ENCODE data around the gene TRAPPC5. TPM values are rescaled to one million over a fixed set of nuclear protein-coding genes. Genes with fewer than 3 reads are reported as not detected.
A peak's percentile ranks its signal among the peaks of the same experiment; 100 is the strongest.

TRAPPC5 gene
- total RNA-seq, 1 experiment from 2014 or later: 62.3 TPM

DNA sequence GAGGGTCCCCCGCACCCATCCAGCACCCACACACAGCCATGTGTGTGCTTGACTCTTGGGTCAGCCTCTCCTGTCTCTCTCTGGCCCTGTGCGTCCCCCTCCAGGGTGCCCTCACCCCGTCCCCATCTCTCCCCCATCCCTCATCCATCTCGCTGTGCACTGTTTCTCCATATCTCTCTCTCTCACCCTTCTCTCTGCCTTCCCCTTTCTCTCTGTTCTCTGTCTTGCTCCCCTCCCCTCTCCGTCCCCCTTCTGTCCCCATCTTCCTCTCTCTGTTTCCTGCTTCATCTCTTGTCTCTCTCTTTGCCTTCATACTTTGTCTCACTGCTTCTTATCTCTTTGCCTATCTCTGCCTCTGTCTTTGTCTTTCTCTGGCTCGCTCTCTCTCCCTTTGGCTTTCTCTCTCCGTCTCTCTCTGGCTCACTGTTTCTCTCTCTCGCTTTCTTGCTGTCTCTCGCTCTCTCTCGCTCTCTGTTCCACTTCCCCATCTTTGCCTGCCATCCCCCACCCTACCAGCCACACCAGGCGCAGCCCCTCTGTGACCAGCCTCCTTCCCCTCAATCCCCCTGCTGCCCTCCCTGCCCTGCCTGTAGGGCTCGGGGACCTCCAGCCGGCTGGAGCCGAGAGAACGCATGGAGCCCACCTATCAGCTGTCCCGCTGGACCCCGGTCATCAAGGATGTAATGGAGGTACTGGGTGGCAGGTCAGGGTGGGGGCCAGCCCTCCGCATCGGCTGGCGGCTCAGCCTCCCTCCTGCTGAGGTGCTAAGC, 34.8 kb upstream of the TRAPPC5 start:
- no peak for DNase-seq (ENCODE audit: low read depth)

DNA sequence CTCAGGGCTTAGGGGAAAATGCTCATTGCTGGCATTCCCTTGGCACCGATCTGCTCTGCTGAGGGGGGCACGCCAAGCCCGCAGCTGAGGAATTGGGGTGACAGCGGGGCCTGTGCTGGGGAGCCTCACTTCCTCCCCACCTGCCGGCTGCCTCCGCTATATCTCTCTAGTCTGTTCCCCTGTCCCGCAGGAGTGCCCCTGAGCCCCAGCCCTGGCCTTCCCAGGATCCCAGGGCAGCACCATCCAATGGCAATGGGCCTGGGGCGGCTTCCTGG, 34.3 kb upstream of the TRAPPC5 start:
- no peak for DNase-seq (ENCODE audit: low read depth)

DNA sequence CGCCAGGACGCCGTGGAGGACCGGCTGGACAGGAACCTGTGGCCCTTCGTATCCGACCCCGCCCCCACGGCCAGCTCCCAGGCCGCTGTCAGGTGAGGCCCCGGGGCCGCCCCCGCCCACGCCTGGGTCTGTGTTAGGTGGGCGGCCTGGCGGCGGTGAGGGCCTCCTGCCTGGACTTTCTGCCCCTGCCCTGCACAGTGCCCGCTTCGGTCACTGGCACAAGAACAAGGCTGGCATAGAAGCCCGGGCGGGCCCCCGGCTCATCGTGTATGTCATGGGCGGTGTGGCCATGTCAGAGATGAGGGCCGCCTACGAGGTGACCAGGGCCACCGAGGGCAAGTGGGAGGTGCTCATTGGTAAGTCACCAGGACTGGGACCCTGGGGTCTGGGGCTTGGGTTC, 33.5 kb upstream of the TRAPPC5 start:
- DNase-seq (ENCODE audit: low read depth): no peak

DNA sequence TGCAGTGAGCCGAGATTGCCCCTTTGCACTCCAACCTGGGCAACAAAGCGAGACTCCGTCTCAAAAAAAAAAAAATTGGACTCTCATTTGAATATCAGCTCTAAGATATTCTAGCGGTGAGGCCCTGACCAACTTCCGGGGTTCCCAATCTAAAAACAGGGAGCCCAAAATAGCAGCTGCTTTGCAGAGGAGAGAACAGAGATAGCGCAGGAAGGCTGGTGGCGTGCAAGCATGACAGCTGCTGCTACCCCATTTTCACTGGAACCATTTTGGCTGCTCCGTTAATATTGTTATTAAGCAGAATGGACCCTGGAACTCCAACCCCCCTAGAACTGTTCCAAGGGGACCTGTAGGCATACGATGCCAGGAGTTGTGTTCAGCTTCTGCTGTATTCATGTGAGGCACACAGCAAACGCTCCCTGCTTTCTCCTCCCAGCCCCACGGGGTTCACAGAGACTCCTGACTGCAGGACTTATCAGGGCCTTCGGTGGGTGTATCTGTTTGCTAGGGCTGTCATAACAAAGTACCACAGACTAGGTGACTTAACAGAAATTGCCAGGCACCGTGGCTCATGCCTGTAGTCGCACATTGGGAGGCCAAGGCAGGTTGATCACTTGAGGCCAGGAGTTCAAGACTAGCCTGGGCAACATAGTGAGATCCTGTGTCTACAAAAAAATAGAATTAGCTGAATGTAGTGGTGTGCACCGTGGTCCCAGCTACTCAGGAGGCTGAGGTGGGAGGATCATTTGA, 32.2 kb upstream of the TRAPPC5 start:
- DNase-seq (ENCODE audit: low read depth): no peak

DNA sequence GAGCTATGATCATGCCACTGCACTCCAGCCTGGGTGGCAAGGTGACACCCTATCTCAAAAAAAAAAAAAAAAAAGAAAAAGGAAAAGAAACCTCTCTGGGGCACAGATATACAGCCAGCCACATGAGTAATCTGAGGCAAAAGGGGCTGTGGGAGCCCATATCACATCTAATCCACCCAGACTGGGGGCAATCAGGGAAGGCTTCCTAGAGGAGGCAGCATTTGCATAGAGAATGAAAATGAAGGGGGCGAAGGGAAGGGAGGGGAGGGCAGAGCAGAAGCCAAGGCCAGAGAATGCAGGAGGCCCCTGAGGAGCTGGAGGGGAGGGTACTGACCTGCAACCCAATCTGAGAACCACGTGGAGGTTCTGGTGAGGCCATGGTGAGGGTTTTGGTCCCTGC, 30.5 kb upstream of the TRAPPC5 start:
- DNase-seq (ENCODE audit: low read depth): no peak

DNA sequence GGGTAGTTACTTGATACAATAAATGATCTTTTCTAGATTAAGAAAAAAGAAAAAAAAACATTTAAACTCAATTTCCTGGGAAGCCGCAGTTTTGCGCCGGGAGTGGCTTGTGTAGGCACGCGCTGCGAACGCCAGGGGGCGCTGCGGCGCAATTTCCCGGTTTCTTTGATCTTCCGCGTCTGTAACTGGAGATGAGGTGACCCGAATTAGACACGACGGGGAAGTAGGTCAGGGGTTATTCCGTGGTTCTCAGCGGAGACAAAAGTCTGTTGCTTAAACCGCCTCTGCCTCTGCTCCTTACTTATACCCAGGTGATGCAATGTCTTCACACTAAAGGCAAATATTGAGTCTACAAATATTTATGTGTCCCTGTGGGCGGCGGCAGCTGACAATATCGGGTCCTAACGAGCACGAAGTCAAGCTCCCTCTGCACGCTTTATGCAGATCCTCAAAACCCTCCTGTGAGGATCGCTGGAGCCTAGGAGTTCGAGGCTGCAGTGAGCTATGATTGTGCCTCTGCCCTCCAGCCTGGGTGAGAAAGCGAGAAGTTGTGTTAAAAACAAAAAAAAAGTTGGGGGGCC, 28.5 kb upstream of the TRAPPC5 start:
- peak; percentile 57 for DNase-seq (ENCODE audit: low read depth)

DNA sequence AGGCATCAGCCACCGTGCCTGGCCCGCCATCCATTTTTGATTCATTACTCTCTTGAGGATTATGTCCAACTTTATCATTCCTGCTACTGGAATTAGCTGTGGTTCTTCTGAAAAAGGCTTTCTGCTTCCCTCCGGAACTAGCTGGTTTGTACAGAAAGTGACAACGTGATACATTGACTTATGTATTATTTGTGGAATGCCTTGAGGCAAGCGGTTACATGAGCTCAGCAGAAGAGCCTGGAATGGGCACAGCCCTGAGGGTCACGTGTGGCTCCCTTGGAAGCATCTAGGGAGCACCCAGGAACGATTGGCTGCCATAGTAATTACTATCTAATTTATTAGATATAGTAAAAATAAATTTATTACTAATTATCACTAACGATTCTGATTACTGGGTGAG, 26.2 kb upstream of the TRAPPC5 start:
- no peak for DNase-seq (ENCODE audit: low read depth)

DNA sequence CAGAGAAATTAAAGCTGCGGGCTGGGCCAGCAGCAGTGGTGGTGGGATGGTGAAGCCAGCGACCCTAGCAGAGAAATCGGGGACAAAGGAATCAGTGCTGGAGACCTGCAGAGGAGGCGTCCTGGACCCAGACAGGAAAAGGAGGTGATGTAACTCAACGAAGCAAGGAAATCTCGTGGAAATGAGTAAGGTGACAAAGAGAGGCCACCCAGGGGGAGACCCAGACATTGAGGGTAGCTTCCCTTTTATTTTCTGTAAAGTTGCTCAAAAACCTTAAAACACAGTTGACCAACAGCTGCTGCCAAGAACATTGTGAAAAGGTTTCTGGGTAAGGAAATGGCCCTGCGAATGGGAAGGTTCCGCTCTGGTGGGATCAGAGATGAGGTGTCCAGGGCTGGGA, 25.1 kb upstream of the TRAPPC5 start:
- no peak for DNase-seq (ENCODE audit: low read depth)

DNA sequence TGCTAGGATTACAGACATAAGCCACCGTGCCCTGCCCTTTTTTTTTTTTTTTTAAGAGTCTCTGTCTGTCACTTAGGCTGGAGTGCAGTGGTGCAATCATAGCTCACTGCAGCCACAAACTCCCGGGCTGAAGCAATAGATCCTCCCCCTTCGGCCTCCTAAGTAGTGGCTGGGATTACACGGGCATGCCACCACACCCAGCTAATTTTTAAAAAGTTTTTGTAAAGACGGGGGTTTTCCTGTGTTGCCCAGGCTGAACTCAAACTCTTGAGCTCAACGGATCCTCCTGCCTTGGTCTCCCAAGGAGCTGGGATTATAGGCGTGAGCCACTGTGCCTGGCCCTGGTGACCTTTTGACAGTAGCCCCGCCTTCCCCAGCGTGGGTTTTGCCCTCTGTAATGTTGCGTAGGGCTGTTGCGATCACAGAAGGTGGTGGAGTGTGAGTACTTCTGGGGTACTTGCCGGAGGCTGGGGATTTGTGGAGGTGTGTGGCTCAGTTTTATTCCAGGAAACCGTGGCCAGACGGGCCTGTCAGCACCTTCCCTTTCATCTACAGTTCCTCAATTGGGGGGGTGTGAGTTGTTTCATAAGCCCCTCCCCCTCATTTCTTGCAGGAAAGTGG, 23.4 kb upstream of the TRAPPC5 start:
- DNase-seq (ENCODE audit: low read depth): no peak

DNA sequence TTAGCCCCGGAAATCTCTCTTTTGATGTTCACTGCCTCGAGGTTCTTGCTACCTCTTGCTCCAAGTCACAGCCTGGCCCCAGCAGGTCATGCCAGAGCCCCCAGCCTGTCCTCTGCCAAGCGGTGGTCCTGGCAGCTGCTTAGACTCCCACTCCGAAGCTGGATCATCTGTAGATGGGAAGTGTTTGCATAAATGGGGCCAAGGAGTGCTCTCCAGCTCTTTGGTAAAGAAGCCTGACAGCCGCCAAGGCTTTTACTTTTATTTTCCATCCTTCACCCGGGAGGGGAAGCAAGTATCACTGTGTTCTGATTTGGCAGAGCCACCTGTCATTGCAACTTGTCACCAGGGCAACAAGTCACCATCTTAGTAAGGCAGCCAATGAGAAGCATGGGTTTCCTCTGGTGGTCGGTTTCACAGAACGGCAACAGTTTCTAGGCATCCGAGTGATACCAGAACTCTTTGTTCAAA, 22.4 kb upstream of the TRAPPC5 start:
- no peak for DNase-seq (ENCODE audit: low read depth)

DNA sequence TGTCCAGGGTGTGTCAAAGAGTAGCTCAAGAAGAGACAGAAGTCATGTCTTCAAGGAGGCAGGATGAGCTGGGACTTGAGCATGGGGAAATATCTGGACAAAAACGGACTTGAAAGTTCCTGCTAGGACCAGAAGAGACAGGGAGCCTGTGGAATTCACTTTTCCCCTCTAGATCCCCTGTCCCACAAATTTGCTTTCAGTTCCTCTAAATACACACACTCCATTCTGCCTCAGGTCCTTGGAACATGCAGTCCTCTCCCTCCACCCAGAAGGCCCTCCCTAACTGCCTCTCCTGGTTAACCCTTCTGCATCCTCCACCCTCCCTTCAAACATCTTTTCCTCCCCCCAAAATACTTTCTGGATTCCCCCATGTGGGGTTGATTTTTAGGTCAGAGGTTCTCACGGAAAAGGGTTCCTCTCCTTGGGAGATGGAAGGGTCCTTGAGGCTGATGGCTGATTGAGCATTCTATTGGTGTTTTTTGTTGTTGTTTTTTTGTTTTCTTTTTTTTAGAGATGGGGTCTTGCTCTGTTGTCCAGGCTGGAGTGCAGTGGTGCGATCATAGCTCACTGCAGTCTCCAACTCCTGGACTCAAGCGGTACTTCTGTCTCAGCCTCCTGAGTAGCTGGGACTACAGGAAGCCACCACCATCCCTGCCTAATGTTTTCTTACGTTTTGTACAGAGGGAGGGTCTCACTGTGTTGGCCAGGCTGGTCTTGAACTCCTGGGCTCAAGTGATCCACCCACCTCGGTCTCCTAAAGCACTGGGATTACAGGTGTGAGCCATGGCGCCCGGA, 18.7 kb upstream of the TRAPPC5 start:
- DNase-seq (ENCODE audit: low read depth): no peak

DNA sequence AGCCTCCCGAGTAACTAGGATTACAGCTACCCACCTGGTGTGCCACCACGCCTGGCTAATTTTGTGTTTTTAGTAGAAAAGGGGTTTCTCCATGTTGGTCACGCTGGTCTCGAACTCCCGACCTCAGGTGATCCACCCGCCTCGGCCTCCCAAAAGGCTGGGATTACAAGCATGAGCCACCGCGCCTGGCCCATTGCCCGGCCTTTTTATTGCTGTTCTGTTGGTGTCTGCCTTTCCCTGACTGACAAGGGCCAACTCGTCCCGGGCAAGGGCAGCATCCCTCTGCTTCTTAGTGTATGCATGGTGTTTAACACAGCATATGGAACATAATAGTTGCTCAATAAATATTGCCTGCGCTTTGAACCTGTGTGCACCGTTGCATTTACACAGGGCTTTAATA, 18.0 kb upstream of the TRAPPC5 start:
- DNase-seq (ENCODE audit: low read depth): no peak

DNA sequence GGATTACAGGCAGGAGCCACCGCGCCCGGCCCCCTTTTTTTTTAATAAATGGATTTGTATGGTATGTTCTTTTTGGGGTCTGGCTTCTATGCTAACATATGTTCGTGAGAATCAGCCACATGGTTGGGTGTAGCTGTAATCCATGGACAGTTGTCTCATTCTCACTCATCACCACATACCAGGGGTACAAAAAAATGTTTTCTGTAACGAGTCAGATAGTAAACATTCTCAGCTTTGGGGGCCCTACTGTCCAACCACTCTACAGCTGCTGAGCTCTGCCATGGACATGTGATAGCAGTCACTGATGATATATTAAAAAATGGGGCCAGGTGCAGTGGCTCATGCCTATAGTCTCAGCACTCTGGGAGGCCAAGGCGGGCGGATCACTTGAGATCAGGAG, 16.9 kb upstream of the TRAPPC5 start:
- no peak for DNase-seq (ENCODE audit: low read depth)

DNA sequence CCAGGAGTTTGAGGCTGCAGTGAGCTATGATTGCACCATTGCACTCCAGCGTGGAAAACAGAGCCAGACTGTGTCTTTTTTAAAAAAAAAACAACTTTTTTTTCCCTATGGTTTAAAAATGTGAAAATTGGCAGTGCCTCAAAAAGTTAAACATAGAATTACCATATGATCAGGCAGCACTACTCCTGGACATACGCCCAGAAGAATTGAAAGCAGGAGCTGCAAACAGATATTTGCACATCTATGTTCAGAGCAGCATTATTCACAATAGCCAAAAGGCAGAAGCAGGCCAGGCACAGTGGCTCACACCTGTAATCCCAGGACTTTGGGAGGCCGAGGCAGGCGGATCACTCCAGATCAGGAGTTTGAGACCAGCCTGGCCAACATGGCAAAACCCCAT, 15.6 kb upstream of the TRAPPC5 start:
- DNase-seq (ENCODE audit: low read depth): no peak

DNA sequence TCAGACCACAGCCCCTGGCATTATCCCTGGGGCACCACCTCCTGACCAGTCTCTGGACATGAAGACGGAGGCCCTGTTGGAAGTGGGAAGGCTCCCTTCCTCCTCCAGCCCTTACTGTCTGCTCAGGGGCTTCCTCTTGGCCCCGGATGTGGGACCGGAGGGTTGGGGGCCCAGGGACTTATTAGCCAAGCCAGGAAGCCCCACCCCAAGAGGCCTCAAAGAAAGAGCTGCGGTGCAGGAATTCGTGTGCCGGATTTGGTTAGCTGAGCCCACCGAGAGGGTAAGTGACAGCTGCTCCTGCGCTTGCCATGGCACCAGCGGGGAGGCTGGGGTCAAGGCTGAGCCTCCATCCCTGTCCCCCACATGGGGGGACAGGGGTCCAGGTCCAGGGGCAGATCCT, 11.8 kb upstream of the TRAPPC5 start, which contains the start of gene RETN:
TSS of gene RETN (plus strand) at position 208 of the 400 bp plus-strand sequence. CDS start 278 bp downstream, outside the sequence.
- no peak for DNase-seq (ENCODE audit: low read depth)

DNA sequence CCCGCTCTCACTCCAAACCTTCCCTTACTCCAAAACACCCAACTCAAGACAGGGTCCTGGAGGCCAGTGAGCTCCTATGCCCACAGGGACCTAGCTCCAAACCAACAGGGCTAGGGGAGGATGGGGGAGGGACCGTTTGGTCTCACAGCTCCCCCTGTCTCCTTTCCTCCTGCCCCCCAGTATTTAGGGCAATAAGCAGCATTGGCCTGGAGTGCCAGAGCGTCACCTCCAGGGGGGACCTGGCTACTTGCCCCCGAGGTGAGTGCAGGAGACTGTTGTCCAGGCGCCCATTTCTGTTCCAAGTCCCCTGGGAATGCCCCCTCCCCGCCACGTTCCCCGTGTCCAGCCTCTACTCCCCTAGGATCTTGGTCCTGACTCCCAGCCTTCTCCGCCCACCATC, 11.0 kb upstream of the TRAPPC5 start:
- no peak for DNase-seq (ENCODE audit: low read depth)

DNA sequence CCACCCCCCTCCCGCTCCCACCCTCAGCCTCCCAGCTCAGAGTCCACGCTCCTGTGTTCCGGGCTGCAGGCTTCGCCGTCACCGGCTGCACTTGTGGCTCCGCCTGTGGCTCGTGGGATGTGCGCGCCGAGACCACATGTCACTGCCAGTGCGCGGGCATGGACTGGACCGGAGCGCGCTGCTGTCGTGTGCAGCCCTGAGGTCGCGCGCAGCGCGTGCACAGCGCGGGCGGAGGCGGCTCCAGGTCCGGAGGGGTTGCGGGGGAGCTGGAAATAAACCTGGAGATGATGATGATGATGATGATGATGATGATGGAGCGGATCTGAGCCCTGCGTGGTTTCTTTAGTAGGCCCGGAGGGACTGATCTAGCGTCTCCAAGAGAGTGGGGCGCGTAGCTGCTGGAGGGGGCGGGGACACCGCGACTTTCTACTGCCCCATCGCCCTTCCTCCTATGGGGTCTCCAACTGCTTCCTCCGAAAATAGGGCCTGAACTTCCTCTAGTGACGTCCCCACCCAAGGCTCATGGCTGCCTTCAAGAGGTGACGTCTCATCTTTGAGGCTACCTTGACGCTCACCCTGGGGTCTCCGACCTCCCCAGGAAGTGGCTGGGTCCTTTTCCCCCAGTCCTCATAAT, 10.4 kb upstream of the TRAPPC5 start:
- DNase-seq (ENCODE audit: low read depth): no peak

DNA sequence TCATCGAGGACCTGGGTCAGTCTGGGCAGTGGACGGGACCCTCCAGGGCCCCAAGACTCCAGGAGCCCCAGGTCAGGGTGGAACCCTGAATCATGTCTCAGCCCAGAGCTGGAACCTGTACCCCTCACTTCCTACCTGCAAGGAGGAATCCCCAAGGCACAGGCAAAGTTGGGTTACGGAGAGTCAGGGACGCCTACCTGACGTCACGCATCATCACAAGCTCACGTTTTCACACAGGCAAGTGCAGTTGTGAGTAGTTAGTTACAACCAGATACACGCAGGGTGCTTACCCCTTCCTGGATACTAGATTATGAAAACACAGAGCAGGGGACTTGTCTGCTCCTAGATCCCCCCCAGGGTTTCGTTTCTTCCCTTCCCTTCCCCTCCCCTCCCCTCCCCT, 9.8 kb upstream of the TRAPPC5 start:
- no peak for DNase-seq (ENCODE audit: low read depth)

DNA sequence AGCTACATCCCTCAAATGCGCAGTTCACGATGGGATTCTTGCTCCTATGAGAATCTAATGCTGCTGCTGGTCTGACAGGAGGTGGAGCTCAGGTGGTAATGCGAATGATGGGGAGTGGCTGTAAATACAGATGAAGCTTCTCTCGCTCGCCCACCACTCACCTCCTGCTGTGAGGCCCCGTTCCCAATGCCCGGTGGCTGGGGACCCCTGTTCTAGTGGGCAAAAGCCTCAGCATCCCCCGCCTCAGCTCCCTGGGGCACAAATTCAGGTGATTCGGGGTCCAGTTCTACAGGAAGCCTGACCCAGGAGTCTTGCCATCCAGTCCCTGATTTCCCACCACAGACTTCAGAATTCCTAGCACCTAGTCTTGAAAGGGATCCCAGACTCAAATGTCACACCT, 8.1 kb upstream of the TRAPPC5 start:
- DNase-seq (ENCODE audit: low read depth): no peak

DNA sequence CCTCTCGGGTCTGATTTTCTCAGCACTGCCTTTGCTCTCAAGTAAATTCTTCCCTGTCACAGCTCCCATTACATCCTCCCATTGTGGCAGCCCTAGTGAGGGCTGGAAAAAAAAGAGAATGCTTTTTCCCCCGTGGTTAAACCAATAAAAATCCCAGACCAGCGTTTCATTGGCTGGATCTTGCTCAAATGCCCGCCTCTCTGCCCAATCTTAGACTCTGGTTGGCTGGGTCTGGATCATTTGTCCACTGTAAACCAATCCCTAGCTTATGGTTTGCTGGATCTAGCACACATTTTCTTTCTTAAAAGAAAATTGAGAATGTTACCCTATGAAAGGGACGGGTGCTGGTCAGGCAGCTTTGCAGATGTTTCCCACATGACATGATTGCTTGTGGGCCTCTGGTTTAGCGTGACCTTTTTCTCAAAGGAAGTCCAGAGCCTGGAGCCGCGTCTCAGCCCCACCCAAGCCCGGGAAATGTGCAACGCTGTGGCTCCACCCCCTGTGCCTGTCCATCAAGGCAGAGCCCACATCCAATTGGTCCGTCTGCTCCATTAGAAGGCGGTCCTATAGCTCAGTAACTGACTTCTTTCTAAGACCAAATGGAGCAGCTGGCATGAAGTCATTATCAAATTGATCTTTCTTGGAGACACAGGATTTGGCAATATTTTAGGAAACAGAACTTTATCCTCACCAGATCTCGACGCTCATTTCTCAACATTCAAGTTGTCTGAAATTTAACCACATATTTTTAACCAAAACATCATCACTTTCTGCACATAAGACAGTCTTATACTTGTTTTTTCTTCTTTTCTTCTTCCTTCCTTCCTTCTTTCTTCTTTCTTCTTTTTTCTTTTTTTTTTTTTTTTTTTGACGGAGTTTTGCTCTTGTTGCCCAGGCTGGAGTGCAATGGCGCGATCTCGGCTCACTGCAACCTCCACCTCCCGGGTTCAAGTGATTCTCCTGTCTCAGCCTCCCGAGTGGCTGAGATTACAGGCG, 6.3 kb upstream of the TRAPPC5 start:
- peak; percentile 50 for DNase-seq (ENCODE audit: low read depth)

Measured in HT1080 (cell line).